ENCODE data around the gene EFCAB6.

EFCAB6 gene

GRCh38 chr22:43566021-43566420 is 246.1 kb downstream of the EFCAB6 start:
- DNase-seq = no peak

GRCh38 chr22:43564859-43565258 is 247.2 kb downstream of the EFCAB6 start:
- no peak for DNase-seq

GRCh38 chr22:43563571-43563970 is 248.5 kb downstream of the EFCAB6 start:
- DNase-seq = no peak

- DNase-seq = no peak
These were observed 249.3 kb downstream of the EFCAB6 start for GRCh38 chr22:43562843-43563242.

- no peak for DNase-seq
These were observed 250.5 kb downstream of the EFCAB6 start for GRCh38 chr22:43561415-43562178.

GRCh38 chr22:43560651-43561050 is 251.5 kb downstream of the EFCAB6 start:
- no peak for DNase-seq

GRCh38 chr22:43555561-43556515 is 256.3 kb downstream of the EFCAB6 start:
- DNase-seq = no peak

GRCh38 chr22:43554694-43555365 is 257.3 kb downstream of the EFCAB6 start:
- no peak for DNase-seq

GRCh38 chr22:43554259-43554636 is 257.9 kb downstream of the EFCAB6 start:
- no peak for DNase-seq

GRCh38 chr22:43553451-43554258 is 258.4 kb downstream of the EFCAB6 start:
- DNase-seq = no peak

- DNase-seq = no peak
These were observed 261.4 kb downstream of the EFCAB6 start for GRCh38 chr22:43550672-43551071.

GRCh38 chr22:43550024-43550620 is 262.0 kb downstream of the EFCAB6 start:
- no peak for DNase-seq

- no peak for DNase-seq
These were observed 265.9 kb downstream of the EFCAB6 start for GRCh38 chr22:43546186-43546585.

GRCh38 chr22:43544289-43544673 is 267.8 kb downstream of the EFCAB6 start:
- DNase-seq = no peak

GRCh38 chr22:43543522-43544288 is 268.4 kb downstream of the EFCAB6 start:
- no peak for DNase-seq

- no peak for DNase-seq
These were observed 269.2 kb downstream of the EFCAB6 start for GRCh38 chr22:43542681-43543521.

GRCh38 chr22:43541462-43542407 is 270.4 kb downstream of the EFCAB6 start:
- no peak for DNase-seq

GRCh38 chr22:43541022-43541421 is 271.1 kb downstream of the EFCAB6 start:
- no peak for DNase-seq

- DNase-seq = no peak
These were observed 271.6 kb downstream of the EFCAB6 start for GRCh38 chr22:43540529-43540923.
